Activated CD4-positive, alpha-beta T cell treated with anti-CD3 and anti-CD28 coated beads for 4 hours (primary cell): ENCODE measurements around the gene GOLGA2.
"Not testable (repeated sequence)": the region's sequence is repeated elsewhere in the genome, so short reads cannot be mapped to it uniquely, and the experiment has no call there.

Experiments
- DNase-seq, 2 donors: peaks; one replicate each; pipeline ENCODE4 v3.0.0-alpha.2; 2020

Gene GOLGA2

GRCh38 chr9:128232528-128233428 lies 43.0 kb downstream of the GOLGA2 start:
- DNase-seq = no peak

- DNase-seq = no peak
Measured at GRCh38 chr9:128231638-128232527, 43.9 kb downstream of the GOLGA2 start.

- not testable (repeated sequence) for DNase-seq
Measured at GRCh38 chr9:128230897-128231296, 44.9 kb downstream of the GOLGA2 start.

- no peak for DNase-seq
Measured at GRCh38 chr9:128226412-128226801, 49.4 kb downstream of the GOLGA2 start.

- no peak for DNase-seq
Measured at GRCh38 chr9:128225770-128226411, 49.9 kb downstream of the GOLGA2 start.

- no peak for DNase-seq
Measured at GRCh38 chr9:128224877-128225276, 50.9 kb downstream of the GOLGA2 start.

GRCh38 chr9:128222880-128223670 lies 52.7 kb downstream of the GOLGA2 start:
- DNase-seq = no peak

GRCh38 chr9:128222026-128222425 lies 53.8 kb downstream of the GOLGA2 start:
- DNase-seq = no peak

- no peak for DNase-seq
Measured at GRCh38 chr9:128219831-128220230, 56.0 kb downstream of the GOLGA2 start.

- DNase-seq = peak; percentile 85 to 90
Measured at GRCh38 chr9:128218518-128219389, 57.1 kb downstream of the GOLGA2 start.

- DNase-seq = no peak
Measured at GRCh38 chr9:128218172-128218517, 57.7 kb downstream of the GOLGA2 start.

- no peak for DNase-seq
Measured at GRCh38 chr9:128216781-128217553, 58.8 kb downstream of the GOLGA2 start.

GRCh38 chr9:128215491-128216409 lies 60.1 kb downstream of the GOLGA2 start:
- DNase-seq = no peak

GRCh38 chr9:128214571-128215490 lies 61.0 kb downstream of the GOLGA2 start:
- no peak for DNase-seq

- DNase-seq = no peak
Measured at GRCh38 chr9:128213746-128214497, 61.9 kb downstream of the GOLGA2 start.

- DNase-seq = no peak
Measured at GRCh38 chr9:128211981-128212281, 63.9 kb downstream of the GOLGA2 start.

- no peak for DNase-seq
Measured at GRCh38 chr9:128211186-128211980, 64.4 kb downstream of the GOLGA2 start.
